NCI-H345 treated with DMSO at 0.1 percent for 48 hours (cell line): Measurements from ENCODE around the gene H1-8.

Experiments used
- DNase-seq: peaks from one replicate; lab custom pipeline; 2025; ENCODE audit not compliant: unreplicated experiment; lab: John Stamatoyannopoulos, UW

Gene H1-8

DNA sequence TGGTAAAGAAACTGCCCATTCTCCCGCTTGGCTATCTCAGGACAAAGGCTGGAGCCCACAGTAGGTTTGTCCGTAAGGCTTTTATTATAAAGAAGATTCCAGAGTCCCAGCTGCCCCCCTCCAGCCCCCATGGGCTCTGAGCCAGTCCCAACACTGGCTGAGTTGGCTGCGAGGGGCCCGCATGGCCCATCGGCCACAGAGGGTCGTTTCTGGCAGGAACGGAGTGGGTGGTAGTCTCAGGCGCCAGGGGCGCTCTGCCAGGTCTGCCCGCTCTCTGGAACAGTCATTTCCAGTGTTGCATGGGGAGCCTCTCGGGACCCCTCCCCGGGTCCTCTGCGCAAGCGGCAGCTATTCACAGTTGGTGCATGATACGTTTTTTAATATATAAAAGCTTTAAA, 12.2 kb downstream of the H1-8 start:
- no peak for DNase-seq

DNA sequence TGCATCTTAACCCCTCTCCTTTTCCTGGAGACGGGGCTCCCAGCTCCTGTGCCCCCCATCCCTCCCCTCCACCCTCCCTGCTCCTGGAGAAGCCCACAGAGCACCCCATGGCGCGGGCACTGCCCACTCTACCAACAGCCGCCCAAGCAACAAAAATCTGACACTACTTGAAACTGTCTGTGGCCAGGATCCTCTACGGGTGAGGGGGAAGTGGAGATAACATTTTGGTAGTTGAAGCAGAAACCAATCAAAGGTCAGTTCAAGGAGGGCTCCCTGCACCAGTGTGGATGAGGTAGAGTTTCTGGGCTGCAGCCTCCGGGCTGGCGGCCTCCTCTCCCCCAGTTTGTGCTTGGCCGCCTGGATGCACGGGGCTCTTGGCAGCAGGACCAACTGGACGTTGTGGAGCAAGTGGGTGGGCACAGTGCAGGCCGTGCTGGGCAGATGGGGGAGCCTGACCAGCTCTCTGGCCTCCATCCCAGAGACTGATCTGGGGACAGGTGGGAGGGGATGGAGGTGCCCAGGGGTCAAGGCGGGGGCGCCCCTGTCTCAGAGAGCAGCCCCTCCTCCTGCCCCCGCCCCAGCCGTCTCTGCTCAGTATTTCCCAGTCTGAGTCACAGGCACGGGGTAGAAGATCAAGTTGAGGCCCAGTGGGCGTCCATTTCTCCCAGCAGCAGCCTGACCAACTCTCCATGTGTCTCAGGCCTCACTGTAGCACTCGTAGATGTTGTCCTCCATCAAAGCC, 12.8 kb downstream of the H1-8 start:
- DNase-seq, result no peak

DNA sequence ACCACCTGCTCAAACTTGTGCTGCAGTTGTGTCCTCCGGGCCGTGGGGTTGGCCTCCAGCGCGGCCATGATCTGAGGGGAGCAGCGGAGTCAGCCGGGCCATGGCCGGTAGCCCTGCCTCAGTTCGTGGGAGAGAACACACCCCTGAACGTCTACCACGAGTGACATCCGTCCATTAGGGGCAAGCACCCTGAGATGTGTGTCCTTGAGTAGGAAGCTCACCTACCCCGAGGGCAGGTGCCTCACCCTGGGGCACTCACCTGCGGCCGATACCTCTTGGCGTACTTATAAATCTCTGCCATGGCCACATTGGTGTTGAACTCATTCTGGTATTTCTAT, 13.4 kb downstream of the H1-8 start:
- DNase-seq, result no peak

DNA sequence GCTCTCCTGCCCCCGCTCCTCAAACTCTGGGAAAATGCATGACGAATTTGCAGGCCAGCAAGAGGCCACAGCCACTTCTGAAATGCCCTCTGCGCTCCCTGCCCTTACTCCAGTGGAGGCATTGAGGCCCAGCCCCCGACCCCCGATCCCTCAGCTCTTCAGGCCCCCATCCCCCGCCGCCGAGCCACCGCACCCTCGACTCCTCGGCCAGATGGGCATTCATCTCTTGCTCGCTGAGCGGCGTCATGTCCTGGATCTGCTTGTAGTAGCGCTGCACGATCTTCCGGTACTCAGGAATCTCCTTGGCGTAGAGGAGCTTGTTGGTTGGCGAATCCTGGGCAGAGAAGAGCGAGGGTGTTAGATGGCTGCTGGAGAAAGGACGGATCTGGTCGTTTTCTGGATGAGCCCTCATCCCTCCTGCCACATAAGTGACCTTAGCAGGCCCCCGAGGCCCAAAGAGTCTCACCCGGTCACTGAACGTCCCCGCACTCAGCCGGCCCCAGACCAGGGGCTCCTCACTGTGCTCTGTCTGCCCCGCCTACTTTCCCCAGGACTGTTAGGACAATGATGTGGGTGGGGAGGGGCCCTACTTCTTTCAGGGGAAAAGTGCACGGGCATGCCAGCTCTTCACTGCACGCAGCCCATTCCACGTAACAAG, 14.0 kb downstream of the H1-8 start:
- DNase-seq, result no peak

DNA sequence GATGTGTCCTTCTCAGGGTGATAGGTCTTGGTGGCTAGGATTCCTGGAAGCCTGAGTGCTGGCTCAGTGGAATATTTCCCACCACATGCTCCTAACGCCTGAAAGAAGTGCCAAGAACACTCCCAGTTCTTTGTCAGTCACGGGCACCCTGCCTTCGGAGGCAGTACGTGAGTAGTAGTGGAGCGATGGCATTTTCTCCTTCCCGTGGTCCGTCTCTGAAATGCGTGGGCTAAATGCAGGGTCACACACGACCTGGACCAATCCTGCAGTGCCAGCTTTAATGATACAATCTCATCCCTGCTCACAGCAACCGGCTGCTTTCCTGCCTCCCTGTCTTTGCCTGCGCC, 14.5 kb downstream of the H1-8 start:
- no peak for DNase-seq

DNA sequence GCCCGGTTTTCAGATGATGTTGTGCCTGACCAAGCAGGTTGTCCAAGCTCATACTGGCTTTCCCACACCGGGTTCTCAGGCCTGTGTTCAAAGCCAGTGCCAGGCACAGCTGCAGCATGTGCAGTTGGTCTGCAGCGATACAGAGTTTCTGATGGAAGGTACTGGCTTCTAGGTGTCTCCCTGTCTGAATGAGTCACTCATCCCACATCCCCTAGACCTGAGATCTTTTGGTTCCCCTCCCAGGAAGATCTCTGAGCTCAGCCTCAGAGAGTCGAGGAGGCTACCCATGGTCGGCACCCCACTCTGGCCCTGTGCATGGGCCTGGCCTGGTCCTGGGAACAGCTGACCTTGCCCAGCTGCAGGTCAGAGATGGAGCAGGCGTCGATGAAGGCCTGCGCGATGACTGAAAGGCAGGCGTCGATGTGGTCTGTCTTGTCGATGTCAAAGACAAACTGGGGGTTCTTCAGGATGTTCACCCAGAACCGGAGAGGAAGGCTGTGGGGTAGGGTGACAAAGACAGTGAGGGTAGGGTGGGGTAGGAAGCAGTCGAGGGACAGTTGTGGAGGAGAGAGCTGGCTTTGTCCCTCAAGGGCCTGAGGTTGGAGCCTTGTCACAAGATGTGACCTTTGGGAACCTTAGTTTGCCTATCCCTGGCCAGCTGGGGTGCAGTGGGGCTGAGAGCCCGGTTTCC, 15.3 kb downstream of the H1-8 start:
- DNase-seq, result no peak

DNA sequence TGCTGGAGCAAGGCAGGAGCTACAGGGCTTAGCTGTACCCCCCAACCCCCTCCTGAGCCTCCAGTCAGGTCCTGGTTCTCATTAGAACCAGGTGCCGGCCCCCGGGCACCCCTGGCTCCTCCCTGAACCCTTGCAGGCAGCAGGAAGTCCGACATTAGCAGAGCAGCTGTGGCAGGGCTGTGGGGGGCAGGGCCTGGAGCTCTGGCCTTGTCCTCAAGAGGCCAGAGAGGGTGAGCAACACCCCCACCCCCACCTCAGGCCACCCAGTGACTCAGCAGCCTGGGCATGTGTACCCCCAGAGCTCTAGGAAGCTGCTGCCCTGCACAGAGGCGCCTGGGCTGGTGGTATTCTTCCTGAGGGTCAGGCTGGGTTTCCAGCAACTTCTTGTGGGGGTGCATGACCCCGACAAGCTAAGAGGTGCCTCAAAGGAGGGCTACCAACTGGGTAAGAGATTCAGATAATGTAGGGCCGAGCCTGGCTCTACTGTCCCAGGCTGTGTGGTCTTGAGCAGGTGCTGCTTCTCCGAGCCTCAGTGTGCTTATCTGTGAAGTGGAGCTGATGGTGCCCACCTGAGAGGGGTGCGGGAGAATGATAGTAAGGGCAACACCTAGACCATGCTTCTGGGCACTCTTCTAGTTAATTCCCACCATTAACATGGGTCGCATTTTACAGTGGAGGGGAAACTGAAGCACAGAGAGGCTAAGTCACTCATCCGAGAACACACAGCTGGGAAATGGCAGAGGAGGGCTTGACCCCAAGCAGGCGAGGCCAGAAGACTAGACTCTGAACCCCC, 16.0 kb downstream of the H1-8 start:
- no peak for DNase-seq

DNA sequence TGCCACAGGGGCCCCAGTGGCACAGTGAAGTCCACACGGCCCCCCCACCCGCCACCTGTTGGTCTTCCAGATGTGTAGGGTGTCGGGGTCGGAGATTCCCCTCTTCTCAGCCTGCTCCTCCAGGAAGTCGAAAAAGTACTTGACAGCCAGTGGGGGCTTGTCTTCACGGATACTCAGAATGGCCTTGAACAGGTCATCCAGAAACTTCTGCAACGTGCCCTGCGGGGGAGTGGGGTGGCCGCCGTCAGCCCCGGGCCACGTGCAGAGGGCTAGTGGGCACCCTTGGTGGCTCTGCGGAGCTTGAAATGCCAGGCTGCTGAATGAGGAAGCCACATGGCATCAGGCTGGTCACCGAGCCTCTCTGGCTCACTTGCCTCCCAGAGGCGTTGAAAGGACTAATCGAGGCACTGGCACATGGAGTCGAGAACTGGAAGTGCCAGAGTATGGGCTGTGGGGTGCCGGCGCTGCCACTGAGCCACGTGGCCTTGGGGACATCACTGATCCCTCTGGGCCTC, 16.6 kb downstream of the H1-8 start:
- no peak for DNase-seq

DNA sequence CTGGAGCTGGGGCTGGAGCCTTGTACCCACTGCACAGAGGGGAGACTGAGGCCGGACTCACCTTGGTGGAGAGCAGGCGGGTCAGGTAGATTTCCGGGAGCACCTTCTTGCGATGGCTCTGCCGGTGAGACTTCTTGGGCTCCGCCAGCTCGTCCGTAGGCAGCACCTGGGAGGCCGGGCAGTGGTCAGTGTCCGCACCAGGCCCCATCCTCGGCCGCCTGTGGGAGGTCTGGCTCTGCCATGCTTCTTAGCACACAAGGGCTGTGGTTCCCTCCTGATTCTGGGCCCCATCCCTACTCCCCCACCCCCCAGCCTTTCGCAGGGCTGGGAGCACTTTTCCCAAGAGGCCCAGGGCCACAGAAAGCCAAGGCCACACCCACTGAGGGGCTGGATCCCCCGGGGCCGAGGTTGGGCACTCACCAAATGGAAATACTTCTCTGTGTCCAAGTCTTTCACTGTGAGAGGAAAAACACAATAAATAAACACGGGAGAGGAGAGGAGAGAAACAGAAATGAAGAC, 17.4 kb downstream of the H1-8 start:
- no peak for DNase-seq

DNA sequence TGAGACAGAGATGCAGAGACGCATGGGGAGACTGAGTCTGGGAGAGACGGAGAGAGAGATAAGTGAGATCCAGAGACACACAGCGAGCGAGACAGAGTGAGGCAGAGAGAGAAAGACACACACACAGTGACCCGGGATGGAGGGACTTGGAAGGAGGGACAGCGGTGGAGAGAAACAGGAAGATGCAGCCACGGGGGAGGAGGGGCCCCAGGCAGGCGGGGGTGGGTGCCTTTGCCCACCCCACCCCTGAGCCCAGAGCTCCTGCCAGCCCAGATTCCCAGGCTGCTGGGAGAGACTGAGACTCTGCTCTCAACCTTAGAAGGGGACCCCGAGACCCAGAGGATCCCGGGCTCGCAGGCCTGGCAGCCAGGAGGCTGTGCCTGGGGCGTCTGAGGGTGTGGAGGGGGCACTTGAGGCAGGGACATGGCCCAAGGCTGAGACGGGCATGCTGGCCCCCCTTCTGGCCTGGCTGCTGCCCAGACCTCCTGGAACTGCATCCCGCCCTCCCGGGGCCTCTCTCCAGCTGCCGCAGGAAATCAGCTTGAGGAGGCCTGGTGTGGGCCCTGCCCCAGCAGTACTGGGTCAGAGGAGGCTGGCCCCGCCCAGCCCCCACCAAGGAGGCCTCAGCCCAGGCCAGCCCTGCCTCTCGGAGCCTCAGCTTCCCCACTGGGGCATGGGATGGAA, 18.1 kb downstream of the H1-8 start:
- no peak for DNase-seq

DNA sequence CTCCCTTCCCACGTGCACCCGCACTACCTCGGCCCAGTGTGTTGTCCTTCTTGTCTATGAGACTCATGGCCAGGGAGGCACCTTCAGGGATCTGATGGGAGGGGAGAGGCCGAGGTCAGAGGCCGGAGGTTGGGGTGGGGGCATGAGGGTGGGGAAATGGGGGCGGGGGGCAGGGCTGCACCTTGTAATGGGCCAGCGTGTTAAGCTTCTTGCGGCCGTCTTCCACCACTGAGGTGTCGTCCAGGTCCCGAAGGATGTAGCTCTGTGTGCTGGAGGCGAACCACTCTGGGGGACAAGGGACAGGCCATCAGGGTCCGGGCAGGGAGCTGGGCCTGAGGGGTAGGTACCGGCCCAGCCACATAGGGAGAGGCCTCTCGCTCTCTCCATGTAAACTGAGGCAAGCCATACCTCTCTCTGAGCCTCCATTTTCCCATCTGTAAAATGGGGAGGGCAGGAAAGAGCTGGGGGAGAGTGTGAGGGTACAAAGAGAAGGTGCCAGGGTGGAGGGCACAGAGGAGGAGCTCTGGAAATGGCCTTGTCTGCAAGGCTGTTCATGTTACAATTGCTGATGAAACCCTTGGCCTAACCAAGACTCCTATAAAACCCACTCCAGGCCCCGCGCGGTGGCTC, 18.8 kb downstream of the H1-8 start:
- no peak for DNase-seq

DNA sequence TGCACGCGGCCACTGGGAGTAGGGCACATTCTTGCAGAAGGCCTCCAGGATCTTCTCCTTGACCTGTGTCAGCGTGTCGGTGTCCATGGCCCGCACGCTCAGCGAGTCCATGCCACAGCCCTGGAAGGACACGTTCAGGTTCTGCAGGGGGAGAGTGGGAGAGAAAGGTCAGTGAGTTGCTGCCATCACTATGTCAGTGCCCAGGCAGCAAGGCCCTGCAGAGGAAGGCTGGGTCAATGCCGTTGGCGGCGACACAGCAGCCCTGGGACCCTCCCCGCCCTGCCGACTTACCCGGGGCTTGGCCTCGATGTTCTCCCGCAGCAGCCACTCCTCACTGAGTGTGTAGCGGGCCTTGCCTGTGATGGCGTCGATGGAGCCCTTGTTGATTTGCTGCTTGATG, 19.8 kb downstream of the H1-8 start:
- DNase-seq, result no peak

DNA sequence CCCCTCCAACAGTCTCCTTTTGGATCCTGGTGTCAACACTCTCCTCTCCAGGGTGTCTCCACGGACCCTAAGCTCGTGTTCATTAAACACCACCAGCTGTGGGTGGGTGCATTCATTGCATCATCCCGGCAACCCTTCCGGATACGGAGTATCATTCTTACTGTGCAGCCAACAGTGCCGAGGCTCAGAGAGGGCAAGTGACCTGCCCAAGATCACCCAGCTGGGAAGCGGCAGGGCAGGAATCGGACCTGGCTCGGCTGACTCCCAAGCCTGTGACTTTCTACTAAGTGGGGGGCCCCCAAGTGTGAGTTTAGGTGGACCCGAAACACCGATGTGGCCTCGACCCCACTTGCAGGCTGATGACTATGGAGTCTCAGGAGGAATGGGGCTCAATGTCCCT, 20.4 kb downstream of the H1-8 start:
- no peak for DNase-seq

DNA sequence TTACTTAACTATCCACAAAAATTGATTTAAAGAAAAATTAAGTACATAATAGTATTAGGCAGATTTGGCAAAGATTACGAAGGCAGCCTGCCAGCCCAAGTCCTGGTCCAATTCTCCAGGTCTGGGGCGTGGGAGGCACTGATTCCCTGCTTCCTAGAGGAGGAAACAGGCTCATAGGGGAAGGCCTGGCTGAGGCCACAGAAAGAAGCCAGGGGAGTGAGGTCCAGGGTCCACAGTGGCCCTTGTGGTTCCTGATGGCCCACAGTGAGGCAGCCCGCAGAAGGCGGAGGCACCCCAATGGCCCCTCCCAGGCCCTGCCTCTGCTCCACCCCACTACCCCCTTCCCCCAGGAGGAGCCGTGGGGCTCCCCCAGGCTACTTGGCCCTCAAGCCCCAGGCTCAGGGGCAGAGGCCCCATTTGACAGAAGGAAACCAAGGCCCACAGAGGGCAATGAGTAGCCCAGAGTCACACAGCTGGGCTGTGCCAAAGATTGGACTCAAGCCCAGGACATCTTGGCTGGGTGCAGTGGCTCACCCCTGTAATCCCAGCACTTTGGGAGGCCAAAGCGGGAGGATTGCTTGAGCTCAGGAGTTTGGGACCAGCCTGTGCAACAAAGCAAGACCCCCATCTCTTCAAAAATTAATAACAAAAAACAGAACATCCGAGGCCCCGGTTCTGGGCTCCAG, 21.0 kb downstream of the H1-8 start:
- no peak for DNase-seq

DNA sequence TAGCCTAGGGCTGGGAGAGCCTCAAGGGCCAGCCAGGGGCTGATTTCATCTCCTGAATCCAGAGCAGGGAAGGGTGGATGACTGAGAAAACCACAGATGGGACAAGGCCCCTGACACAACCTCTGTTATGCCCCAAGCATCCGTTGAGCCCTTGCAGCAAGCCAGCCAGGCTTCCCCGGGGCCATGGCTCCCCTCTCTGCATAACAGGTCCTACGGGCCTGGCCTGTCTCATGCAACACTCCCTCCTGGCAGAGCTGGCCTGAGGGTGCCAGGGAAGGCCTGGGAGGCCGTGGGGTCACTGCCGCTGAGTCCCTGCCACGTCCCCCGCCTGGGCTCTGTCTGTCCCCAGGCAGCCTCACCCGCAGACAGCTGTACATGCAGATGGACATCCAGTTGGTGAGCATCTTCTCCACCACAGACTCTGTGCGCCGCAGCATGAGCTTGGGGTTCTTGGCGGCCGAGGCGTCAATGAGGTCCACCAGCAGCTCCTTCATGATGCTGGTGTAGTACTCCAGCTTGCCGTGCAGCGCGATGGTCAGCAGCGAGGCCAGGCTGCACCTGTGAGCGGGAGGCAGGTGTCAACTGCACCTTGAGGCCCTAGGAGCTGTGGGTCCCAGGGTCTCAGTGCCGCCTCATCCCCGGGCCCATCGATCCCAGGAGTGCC, 22.1 kb downstream of the H1-8 start:
- no peak for DNase-seq

DNA sequence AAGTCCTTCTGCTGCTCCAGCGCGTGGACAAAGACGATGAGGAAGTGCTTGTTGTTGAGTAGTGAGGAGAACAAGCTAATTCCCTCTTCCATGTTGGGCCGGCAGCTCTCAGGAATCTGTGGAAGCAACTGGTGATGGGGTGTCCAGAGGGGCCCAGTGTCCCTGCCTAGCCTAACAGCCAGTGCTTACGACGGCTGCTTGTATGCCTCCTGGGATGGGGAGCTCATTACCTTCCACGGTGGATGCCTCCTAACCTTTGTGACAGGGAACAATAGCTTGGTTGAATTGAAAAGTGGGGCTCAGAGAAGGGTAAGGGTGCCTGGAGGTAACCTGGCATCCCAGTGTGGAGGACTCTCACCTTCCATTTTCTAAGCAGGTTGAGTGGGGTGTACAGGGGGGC, 22.9 kb downstream of the H1-8 start:
- no peak for DNase-seq

DNA sequence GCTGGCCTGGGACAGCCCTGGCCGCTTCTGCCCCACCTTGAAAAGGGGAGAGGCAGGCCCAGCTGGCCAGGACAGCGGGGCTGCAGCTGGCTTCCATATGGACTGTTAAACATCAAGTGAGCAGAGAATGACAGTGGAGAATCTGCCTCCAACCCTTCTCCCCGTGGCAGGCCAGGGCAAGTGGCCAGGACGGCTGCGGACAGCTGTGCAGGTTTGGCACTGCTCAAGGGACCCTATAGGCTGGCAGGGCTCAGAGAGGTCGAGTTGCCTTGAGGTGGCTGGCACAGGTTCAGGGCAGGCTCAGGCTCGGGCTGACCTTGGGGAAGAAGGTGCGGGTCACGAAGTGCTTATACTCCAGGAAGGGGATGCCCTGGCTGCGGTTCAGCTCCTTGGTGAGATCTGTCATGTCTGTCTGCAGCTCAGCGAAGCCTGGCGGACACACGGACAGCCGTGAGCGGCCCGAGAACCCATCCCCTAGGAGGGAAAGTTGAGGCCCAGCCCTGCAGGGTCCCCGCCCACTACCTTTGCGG, 24.3 kb downstream of the H1-8 start:
- DNase-seq, result no peak

DNA sequence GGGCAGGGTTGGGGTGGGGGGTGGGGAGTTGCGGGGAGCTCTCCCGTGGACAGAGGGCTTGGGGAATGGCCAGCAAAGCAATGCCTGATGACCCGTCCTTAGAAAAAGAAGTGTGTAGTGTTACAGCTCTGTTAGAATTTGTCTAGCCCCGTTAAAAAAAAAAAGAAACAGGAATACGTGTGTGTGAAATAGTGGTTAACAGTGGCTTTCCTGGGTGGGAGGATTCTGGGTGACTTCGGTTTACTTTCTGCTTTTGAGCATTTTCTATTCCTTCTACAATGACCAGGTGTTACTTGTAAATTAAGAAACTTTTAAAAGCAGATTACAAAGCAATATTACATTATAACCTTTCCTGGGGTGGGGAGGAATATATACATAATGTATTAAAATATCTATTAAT, 25.0 kb downstream of the H1-8 start:
- no peak for DNase-seq

DNA sequence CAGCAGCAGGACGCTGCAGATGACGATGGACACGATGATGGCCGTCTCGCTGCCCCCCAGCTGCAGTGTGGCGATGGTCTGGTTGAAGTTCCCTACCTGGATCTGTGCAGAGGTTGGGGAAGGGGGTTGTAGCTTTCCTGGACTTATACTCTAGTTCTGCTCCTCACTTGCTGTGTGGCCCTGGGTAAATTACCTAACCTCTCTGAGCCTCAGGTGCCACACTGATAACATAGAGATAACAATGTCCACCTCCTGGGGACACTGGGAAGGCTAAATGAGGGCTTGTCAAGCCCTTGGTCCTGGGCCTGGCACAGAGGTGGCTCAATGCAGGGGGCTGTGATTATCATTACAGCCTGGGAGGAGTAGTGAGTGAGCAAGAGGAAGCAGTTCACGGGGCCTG, 26.9 kb downstream of the H1-8 start:
- no peak for DNase-seq
